Keratinocyte (primary cell): ENCODE measurements around the gene NDUFAF8. TPM values are rescaled to one million over a fixed set of nuclear protein-coding genes. Genes with fewer than 3 reads are reported as not detected.

Experiments used
- DNase-seq: peaks from one replicate; pipeline ENCODE4 v3.0.0-alpha.2; 2011; ENCODE audit warnings: low read depth, missing footprints, low spot score
- FAIRE-seq: peaks from 2 replicates; lab custom pipeline; 2011; peaks lifted over from hg19 to GRCh38; lab: Jason Lieb, UNC
- H2AFZ ChIP-seq: 2 replicates; pipeline ENCODE4 v1.6.0; 2012; ENCODE audit warnings: low read length, control low read depth, inconsistent platforms; ENCODE audit not compliant: control insufficient read depth
- H3K27ac ChIP-seq: 2 replicates; pipeline ENCODE4 v1.5.1; 2011; ENCODE audit warnings: low read length; ENCODE audit not compliant: control insufficient read depth, insufficient read depth
- H3K27me3 ChIP-seq: 3 replicates; pipeline ENCODE4 v1.6.0; 2011; ENCODE audit warnings: low read length; ENCODE audit not compliant: control insufficient read depth, insufficient read depth; ENCODE audit errors: extremely low read depth
- H3K36me3 ChIP-seq, 2 experiments: 2 replicates in 1 of 2; 3 replicates in 1 of 2; pipeline ENCODE4 v1.5.1; 2011; ENCODE audit warnings: low read length in 2 of 2, mild to moderate bottlenecking in 1 of 2; ENCODE audit not compliant: control insufficient read depth in 2 of 2, insufficient read depth in 2 of 2; ENCODE audit errors: extremely low read depth in 1 of 2
- H3K4me1 ChIP-seq: 3 replicates; pipeline ENCODE4 v1.5.1; 2011; ENCODE audit warnings: low read length; ENCODE audit not compliant: control insufficient read depth, insufficient read depth; ENCODE audit errors: extremely low read depth
- H3K4me2 ChIP-seq: 3 replicates; pipeline ENCODE4 v1.6.0; 2011; ENCODE audit warnings: low read depth, low read length; ENCODE audit not compliant: control insufficient read depth, insufficient read depth; ENCODE audit errors: extremely low read depth
- H3K4me3 ChIP-seq, 3 experiments: fragments of 200-600 bp in 1 of 3; sonication (generic) in 1 of 3; 2 replicates in 2 of 3; 3 replicates in 1 of 3; pipeline ENCODE4 v1.5.1; 2011 to 2016; ENCODE audit warnings: low read length in 3 of 3, mild to moderate bottlenecking in 3 of 3, control low read depth in 2 of 3, inconsistent platforms in 1 of 3, low read depth in 1 of 3, mixed read lengths in 1 of 3, mixed run types in 1 of 3, moderate library complexity in 1 of 3; ENCODE audit not compliant: control insufficient read depth in 2 of 3, insufficient read depth in 2 of 3; ENCODE audit errors: extremely low read depth in 1 of 3
- H3K79me2 ChIP-seq: 2 replicates; pipeline ENCODE4 v1.6.0; 2012; ENCODE audit warnings: low read length; ENCODE audit not compliant: control insufficient read depth, insufficient read depth
- H3K9ac ChIP-seq: 3 replicates; pipeline ENCODE4 v1.6.0; 2011; ENCODE audit warnings: low read length; ENCODE audit not compliant: control insufficient read depth, insufficient read depth; ENCODE audit errors: extremely low read depth
- H3K9me1 ChIP-seq: 3 replicates; pipeline ENCODE4 v1.6.0; 2011; ENCODE audit warnings: low read length; ENCODE audit not compliant: control insufficient read depth, insufficient read depth; ENCODE audit errors: extremely low read depth
- H3K9me3 ChIP-seq: 2 replicates; pipeline ENCODE4 v1.5.1; 2012; ENCODE audit warnings: low read depth, low read length; ENCODE audit not compliant: control insufficient read depth
- H4K20me1 ChIP-seq: 3 replicates; pipeline ENCODE4 v1.6.0; 2011; ENCODE audit warnings: low read length; ENCODE audit not compliant: control insufficient read depth, insufficient read depth; ENCODE audit errors: extremely low read depth
- CTCF ChIP-seq, 3 experiments: IDR thresholded peaks in 1 of 3; conservative IDR thresholded peaks in 1 of 3; optimal IDR thresholded peaks in 1 of 3; 2 replicates in 2 of 3; 3 replicates in 1 of 3; pipeline versions ENCODE3 to v1.5.1; 2011; ENCODE audit warnings: low read length in 3 of 3, mild to moderate bottlenecking in 3 of 3, moderate library complexity in 2 of 3, control low read depth in 1 of 3, inconsistent platforms in 1 of 3; ENCODE audit not compliant: insufficient read depth in 2 of 3; ENCODE audit errors: extremely low read depth in 1 of 3
- EZH2 ChIP-seq: IDR thresholded peaks from one replicate; pipeline ENCODE4 v1.6.1; 2012; ENCODE audit warnings: inconsistent platforms, mild to moderate bottlenecking, low read length, moderate library complexity
- dilution Hi-C: fragments of 300-500 bp; cut with MboI; formaldehyde crosslinking; loops from one replicate; pipeline ENCODE4 v1.7.0; 2020; ENCODE audit warnings: low sequenced_read_pairs; ENCODE audit not compliant: extremely low pct_ligation_motif_present
- polyA plus RNA-seq, 5 experiments: library from polyadenylated mRNA; depleted of rRNA in 3 of 5; stranded (reverse) in 3 of 5; stranded (forward) in 1 of 5; unstranded in 1 of 5; fragments of >200 nt; gene quantifications; 1 replicate in 1 of 5; 2 replicates in 3 of 5; 3 replicates in 1 of 5; pipeline versions ENCODE4 v1.2.1 to v1.2.3, GENCODE V29; 2011 to 2012; ENCODE audit warnings: missing spikeins in 2 of 5, low read depth in 1 of 5, low replicate concordance in 1 of 5

NDUFAF8 gene
- polyA plus RNA-seq, 1 donor (not counting 4 experiments of a cell fraction or from before 2014, with no cell fraction given) = 171 TPM

- H3K4me1 ChIP-seq = peaks cover 8% of the 10 kb centered on the region
- FAIRE-seq = no peak
- no peak overlapping the region for H3K9ac ChIP-seq
- no peak overlapping the region for H2AFZ ChIP-seq
- TF ChIP-seq CTCF (optimal IDR thresholded peaks at IDR 0.05 in 1 of 3, IDR thresholded peaks at IDR 0.05 in 1 of 3, conservative IDR thresholded peaks at IDR 0.05 in 1 of 3; ENCODE audit: extremely low read depth in 1 of 3, insufficient read depth in 2 of 3, low read length in 3 of 3) (no peak), EZH2 (no peak)
- H3K27me3 ChIP-seq = no peaks in the 10 kb centered on the region
- DNase-seq = no peak
- H3K9me3 ChIP-seq = no peaks in the 10 kb centered on the region
- H3K4me2 ChIP-seq = no peak overlapping the region
- peaks cover 51% of the 10 kb centered on the region for H3K79me2 ChIP-seq
- no peak overlapping the region for H3K4me3 ChIP-seq
- peaks cover 3% of the 10 kb centered on the region for H4K20me1 ChIP-seq
- no peak overlapping the region for H3K27ac ChIP-seq
- no peaks in the 10 kb centered on the region for H3K9me1 ChIP-seq
- dilution Hi-C loops = no loop called here
- peaks cover 17 to 26% of the 10 kb centered on the region in 2 experiments for H3K36me3 ChIP-seq
These were observed 50.5 kb downstream of the NDUFAF8 start for GRCh38 chr17:81289627-81290026.

- TF ChIP-seq CTCF (optimal IDR thresholded peaks at IDR 0.05 in 1 of 3, IDR thresholded peaks at IDR 0.05 in 1 of 3, conservative IDR thresholded peaks at IDR 0.05 in 1 of 3; ENCODE audit: extremely low read depth in 1 of 3, insufficient read depth in 2 of 3, low read length in 3 of 3) (no peak), EZH2 (no peak)
- no peak overlapping the region for H3K27ac ChIP-seq
- no peaks in the 10 kb centered on the region for H3K9me3 ChIP-seq
- H3K4me2 ChIP-seq = no peak overlapping the region
- DNase-seq (no peak), FAIRE-seq (no peak)
- H3K4me1 ChIP-seq = peaks cover 8% of the 10 kb centered on the region
- peaks cover 15 to 22% of the 10 kb centered on the region in 2 experiments for H3K36me3 ChIP-seq
- H3K4me3 ChIP-seq = no peak overlapping the region
- no peak overlapping the region for H3K9ac ChIP-seq
- dilution Hi-C loops = no loop called here
- H4K20me1 ChIP-seq = peaks cover 3% of the 10 kb centered on the region
- H2AFZ ChIP-seq = no peak overlapping the region
- H3K9me1 ChIP-seq = no peaks in the 10 kb centered on the region
- no peaks in the 10 kb centered on the region for H3K27me3 ChIP-seq
- H3K79me2 ChIP-seq = peaks cover 52% of the 10 kb centered on the region
These were observed 51.1 kb downstream of the NDUFAF8 start for GRCh38 chr17:81290230-81290629.

Other genes with a start within 250 kb of the NDUFAF8 start
- 14.5 to 26.7 TPM (median 20.9 TPM) in 3 replicates for gene CHMP6, start 247.5 kb upstream of the NDUFAF8 start, polyA plus RNA-seq
- 48.9 to 74.4 TPM (median 56.7 TPM) in 3 replicates for gene BAIAP2, start 204.2 kb upstream of the NDUFAF8 start, polyA plus RNA-seq
- gene PVALEF, start 73.8 kb upstream of the NDUFAF8 start, polyA plus RNA-seq = not detected in 3 replicates
- gene AATK, start 73.1 kb upstream of the NDUFAF8 start, polyA plus RNA-seq = 0.16 to 0.54 TPM (median 0.40 TPM) in 3 replicates
- 2.6 to 3.0 TPM (median 2.7 TPM) in 3 replicates for gene CEP131, start 16.4 kb upstream of the NDUFAF8 start, polyA plus RNA-seq
- 7.1 to 11.5 TPM (median 8.8 TPM) in 3 replicates for gene TEPSIN, start 263 bp upstream of the NDUFAF8 start, polyA plus RNA-seq
- 16.8 to 21.2 TPM (median 20.9 TPM) in 3 replicates for gene SLC38A10, start 56.0 kb downstream of the NDUFAF8 start, polyA plus RNA-seq
- gene BAHCC1, start 156.1 kb downstream of the NDUFAF8 start, polyA plus RNA-seq = 0.52 to 1.0 TPM (median 0.80 TPM) in 3 replicates